ENCODE measurements around the gene AGAP2. TPM values are rescaled to one million over a fixed set of nuclear protein-coding genes. Genes with fewer than 3 reads are reported as not detected.
A peak's percentile ranks its signal among the peaks of the same experiment; 100 is the strongest.

Gene AGAP2
- total RNA-seq, 1 donor from 2014 or later = 1.5 TPM

DNA sequence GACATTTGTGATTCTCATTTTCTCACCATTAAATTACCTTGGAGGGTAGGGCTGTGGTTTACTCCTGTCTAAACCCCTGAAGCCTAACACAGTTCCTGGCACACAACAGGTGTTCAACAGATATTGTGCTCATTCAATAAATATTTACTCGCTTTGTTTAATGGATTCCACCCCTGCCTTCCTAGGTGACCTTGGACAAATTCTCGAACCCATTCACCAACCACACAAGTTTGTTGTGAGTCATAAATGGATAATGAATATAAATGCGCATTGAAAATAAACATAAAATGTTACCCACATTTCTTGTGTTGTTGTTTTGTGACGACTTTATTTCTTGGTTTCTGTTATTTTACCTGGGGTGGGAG is 43.7 kb upstream of the AGAP2 start:
- TF ChIP-seq CTCF (IDR thresholded peaks at IDR 0.05) (no peak), POLR2AphosphoS5 (IDR thresholded peaks at IDR 0.05; ENCODE audit: insufficient read depth in 1 of 2, low read depth in 1 of 2) (no peak), POLR2A (IDR thresholded peaks at IDR 0.05) (no peak)
- Histone ChIP-seq H3K4me3 (peak overlapping the region; percentile 83 to 87), H3K4me1 (peaks cover 21% of the 10 kb centered on the region), H3K27ac (peak overlapping the region; percentile 67), H3K9me3 (no peaks in the 10 kb centered on the region), H3K36me3 (peaks cover 0 to 17% of the 10 kb centered on the region in 2 donors), H3K27me3 (no peaks in the 10 kb centered on the region)
- intact Hi-C loops (cut with DNase I) = loop anchor here (2.0 kb wide), 1 partner anchor 57 kb away; no protein-coding TSS in a partner anchor
- no peak for DNase-seq (ENCODE audit: extremely low spot score in 2 of 2)

- Histone ChIP-seq H3K27ac (no peak overlapping the region), H3K4me3 (no peak overlapping the region), H3K9me3 (no peaks in the 10 kb centered on the region), H3K27me3 (no peaks in the 10 kb centered on the region), H3K4me1 (peaks cover 21% of the 10 kb centered on the region), H3K36me3 (peaks cover 0 to 14% of the 10 kb centered on the region in 2 donors)
- no peak for DNase-seq (ENCODE audit: extremely low spot score in 2 of 2)
- TF ChIP-seq CTCF (IDR thresholded peaks at IDR 0.05) (no peak), POLR2A (IDR thresholded peaks at IDR 0.05) (no peak), POLR2AphosphoS5 (IDR thresholded peaks at IDR 0.05; ENCODE audit: insufficient read depth in 1 of 2, low read depth in 1 of 2) (no peak)
- intact Hi-C loops (cut with DNase I) = loop anchor here (2.0 kb wide), 1 partner anchor 57 kb away; no protein-coding TSS in a partner anchor
Measured at GRCh38 chr12:57781801-57782200, 43.3 kb upstream of the AGAP2 start.

- intact Hi-C loops (cut with DNase I) = no loop called here
- H3K27ac ChIP-seq = no peak overlapping the region
- H3K27me3 ChIP-seq = no peaks in the 10 kb centered on the region
- H3K4me3 ChIP-seq = no peak overlapping the region
- H3K36me3 ChIP-seq = peaks cover 0 to 8% of the 10 kb centered on the region in 2 donors
- TF ChIP-seq POLR2A (IDR thresholded peaks at IDR 0.05) (no peak), CTCF (IDR thresholded peaks at IDR 0.05) (no peak), POLR2AphosphoS5 (IDR thresholded peaks at IDR 0.05; ENCODE audit: insufficient read depth in 1 of 2, low read depth in 1 of 2) (no peak)
- H3K4me1 ChIP-seq = peaks cover 21% of the 10 kb centered on the region
- H3K9me3 ChIP-seq = no peaks in the 10 kb centered on the region
- no peak for DNase-seq (ENCODE audit: extremely low spot score in 2 of 2)
Measured at GRCh38 chr12:57781244-57781643, 42.7 kb upstream of the AGAP2 start.

DNA sequence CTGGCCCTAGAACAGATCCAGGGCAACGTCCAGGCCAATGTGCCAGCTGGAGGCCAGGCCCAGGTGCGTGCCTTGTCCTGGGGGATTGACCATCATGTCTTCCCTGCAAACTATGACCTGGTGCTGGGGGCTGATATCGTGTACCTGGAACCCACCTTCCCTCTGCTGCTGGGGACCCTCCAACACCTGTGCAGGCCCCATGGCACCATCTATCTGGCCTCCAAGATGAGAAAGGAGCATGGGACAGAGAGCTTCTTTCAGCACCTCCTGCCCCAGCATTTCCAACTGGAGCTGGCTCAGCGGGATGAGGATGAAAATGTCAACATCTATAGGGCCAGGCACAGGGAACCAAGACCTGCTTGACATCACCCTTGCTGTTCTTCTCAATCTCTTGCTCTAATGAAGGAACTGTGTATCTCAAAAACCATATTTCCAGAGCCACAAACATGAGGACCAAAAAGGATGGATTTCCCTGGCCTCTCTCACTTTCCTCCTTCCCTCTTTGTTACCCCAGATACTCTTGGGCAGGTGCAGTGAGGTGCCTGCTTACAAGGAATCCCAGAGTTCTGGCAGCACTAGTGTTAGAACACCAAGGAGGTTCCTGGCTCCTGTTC is 41.8 kb upstream of the AGAP2 start:
- no peaks in the 10 kb centered on the region for H3K27me3 ChIP-seq
- H3K9me3 ChIP-seq = no peaks in the 10 kb centered on the region
- no peak for TF ChIP-seq CTCF (IDR thresholded peaks at IDR 0.05)
- no peak for TF ChIP-seq POLR2AphosphoS5 (IDR thresholded peaks at IDR 0.05; ENCODE audit: insufficient read depth in 1 of 2, low read depth in 1 of 2)
- no peak for TF ChIP-seq POLR2A (IDR thresholded peaks at IDR 0.05)
- no peaks in the 10 kb centered on the region for H3K36me3 ChIP-seq
- intact Hi-C loops (cut with DNase I) = no loop called here
- peaks cover 21% of the 10 kb centered on the region for H3K4me1 ChIP-seq
- no peak for DNase-seq (ENCODE audit: extremely low spot score in 2 of 2)
- H3K27ac ChIP-seq = no peak overlapping the region
- no peak overlapping the region for H3K4me3 ChIP-seq

DNA sequence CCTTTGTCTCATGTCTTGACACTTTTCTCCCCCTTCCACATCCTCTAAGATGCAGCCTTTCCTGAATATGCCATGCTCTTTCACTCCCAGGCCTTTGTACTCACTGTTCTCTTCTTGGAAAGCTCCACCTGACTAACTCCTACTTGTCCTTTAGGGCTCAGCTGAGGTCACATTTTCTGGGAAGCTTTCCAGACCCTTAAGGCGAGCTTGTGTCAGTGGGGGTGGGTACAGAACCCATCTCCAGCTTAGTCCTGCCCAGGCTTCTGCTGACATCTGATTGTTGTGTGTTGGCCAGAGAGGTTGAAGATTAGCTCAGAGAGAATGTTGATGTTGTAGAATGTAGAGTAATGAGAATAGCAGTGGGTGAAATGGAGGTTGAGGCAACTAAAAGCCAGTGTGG is 41.2 kb upstream of the AGAP2 start:
- peaks cover 21% of the 10 kb centered on the region for H3K4me1 ChIP-seq
- intact Hi-C loops (cut with DNase I) = loop anchor here (10.0 kb wide), 1 partner anchor 55 kb away; no protein-coding TSS in a partner anchor
- no peak overlapping the region for H3K27ac ChIP-seq
- DNase-seq (ENCODE audit: extremely low spot score in 2 of 2) = no peak
- H3K27me3 ChIP-seq = no peaks in the 10 kb centered on the region
- no peaks in the 10 kb centered on the region for H3K36me3 ChIP-seq
- TF ChIP-seq CTCF (IDR thresholded peaks at IDR 0.05) (no peak), POLR2AphosphoS5 (IDR thresholded peaks at IDR 0.05; ENCODE audit: insufficient read depth in 1 of 2, low read depth in 1 of 2) (no peak)
- H3K9me3 ChIP-seq = no peaks in the 10 kb centered on the region
- no peak overlapping the region for H3K4me3 ChIP-seq

All from vagina (tissue), 2 donors.